Colonic mucosa (tissue), 4 donors: Measurements from ENCODE around the gene SPIB. TPM values are rescaled to one million over a fixed set of nuclear protein-coding genes. Genes with fewer than 3 reads are reported as not detected.

Experiments used
- DNase-seq: peaks from one replicate; pipeline ENCODE4 v3.0.0-alpha.2; 2020
- H3K27ac ChIP-seq: fragments of 200-600 bp; one replicate; pipeline ENCODE4 v1.8.0; 2021
- H3K27me3 ChIP-seq: fragments of 200-600 bp; one replicate; pipeline ENCODE4 v1.8.0; 2021
- H3K36me3 ChIP-seq: fragments of 200-600 bp; one replicate; pipeline ENCODE4 v1.8.0; 2021
- H3K4me1 ChIP-seq: fragments of 200-600 bp; one replicate; pipeline ENCODE4 v1.8.0; 2021; ENCODE audit warnings: mild to moderate bottlenecking
- H3K4me3 ChIP-seq: fragments of 200-600 bp; one replicate; pipeline ENCODE4 v1.8.0; 2021
- H3K9ac ChIP-seq, 2 donors: one replicate each; pipeline ENCODE4 v1.7.0; 2013; ENCODE audit warnings: control low read depth in 2 of 2, low read depth in 2 of 2, low read length in 2 of 2
- H3K9me3 ChIP-seq: fragments of 200-600 bp; one replicate; pipeline ENCODE4 v1.8.0; 2021
- CTCF ChIP-seq: fragments of 200-600 bp; IDR thresholded peaks from one replicate; pipeline ENCODE4 v1.8.0; 2022; ENCODE audit warnings: antibody characterized with exemption, mild to moderate bottlenecking
- intact Hi-C: fragments of 100-400 bp; cut with DNase I; formaldehyde crosslinking; loops from one replicate; pipeline ENCODE4 v1.14.1; 2022
- total RNA-seq, 2 donors: library from RNA; stranded (reverse); fragmentation: NEBNext Ultra II Directional in 1 of 2; extraction: Animal tissue kit (Norgen Biotek cat#: 25700) in 1 of 2; gene quantifications; one replicate each; pipeline ENCODE4 v1.2.1, GENCODE V29; 2021
- donor health status: healthy.
- donor health status: DM: no; HTN: no; CAD: no.
- donor health status: DM: no; HTN: no; CAD: no.

Gene SPIB
- total RNA-seq, 2 donors from 2014 or later = 32.5 to 46.0 TPM

GRCh38 chr19:50381881-50382729 lies 36.6 kb upstream of the SPIB start:
- intact Hi-C loops = no loop called here
- no peak for DNase-seq
- H3K4me3 ChIP-seq = no peak overlapping the region
- H3K27me3 ChIP-seq = no peaks in the 10 kb centered on the region
- peaks cover 3% of the 10 kb centered on the region for H3K4me1 ChIP-seq
- peaks cover 26% of the 10 kb centered on the region for H3K36me3 ChIP-seq
- no peak overlapping the region for H3K9ac ChIP-seq
- TF ChIP-seq CTCF = no peak
- H3K27ac ChIP-seq = no peak overlapping the region
- no peaks in the 10 kb centered on the region for H3K9me3 ChIP-seq

GRCh38 chr19:50383001-50383851 lies 35.5 kb upstream of the SPIB start:
- peak overlapping the region; percentile 41 to 81 for H3K9ac ChIP-seq
- DNase-seq = no peak
- peaks cover 17% of the 10 kb centered on the region for H3K36me3 ChIP-seq
- no peaks in the 10 kb centered on the region for H3K27me3 ChIP-seq
- no peaks in the 10 kb centered on the region for H3K9me3 ChIP-seq
- peak overlapping the region; percentile 53 for H3K4me3 ChIP-seq
- peak overlapping the region; percentile 74 for H3K27ac ChIP-seq
- intact Hi-C loops = no loop called here
- no peak for TF ChIP-seq CTCF
- peaks cover 3% of the 10 kb centered on the region for H3K4me1 ChIP-seq

GRCh38 chr19:50383852-50384684 lies 34.7 kb upstream of the SPIB start, which contains the start of gene POLD1:
POLD1 (plus strand) TSS chr19:50384347; CDS start chr19:50398852, 14,505 bp downstream.
- peak within 1 kb of the TSS; percentile 53 for H3K4me3 ChIP-seq
- peaks cover 3% of the 10 kb centered on the region for H3K4me1 ChIP-seq
- no peak for TF ChIP-seq CTCF
- peaks cover 9% of the 10 kb centered on the region for H3K36me3 ChIP-seq
- DNase-seq = peak; percentile 99
- intact Hi-C loops = no loop called here
- H3K27me3 ChIP-seq = no peaks in the 10 kb centered on the region
- no peaks in the 10 kb centered on the region for H3K9me3 ChIP-seq
- H3K27ac ChIP-seq = peak within 1 kb of the TSS; percentile 74
- H3K9ac ChIP-seq = peak within 1 kb of the TSS; percentile 54 to 81

GRCh38 chr19:50384685-50385535 lies 33.8 kb upstream of the SPIB start:
- intact Hi-C loops = no loop called here
- H3K36me3 ChIP-seq = peaks cover 2% of the 10 kb centered on the region
- no peak for DNase-seq

More at GRCh38 chr19:50384685-50385535, 33.8 kb upstream of the SPIB start:
- Histone ChIP-seq H3K9ac (peak overlapping the region; percentile 54 to 78), H3K9me3 (no peaks in the 10 kb centered on the region), H3K4me3 (peak overlapping the region; percentile 53), H3K4me1 (peaks cover 3% of the 10 kb centered on the region), H3K27ac (peak overlapping the region; percentile 74), H3K27me3 (no peaks in the 10 kb centered on the region)
- no peak for TF ChIP-seq CTCF
